ENCODE data around the gene DPYSL5.
"Not testable (repeated sequence)": the region's sequence is repeated elsewhere in the genome, so short reads cannot be mapped to it uniquely, and the experiment has no call there.

DPYSL5 gene, protein sequence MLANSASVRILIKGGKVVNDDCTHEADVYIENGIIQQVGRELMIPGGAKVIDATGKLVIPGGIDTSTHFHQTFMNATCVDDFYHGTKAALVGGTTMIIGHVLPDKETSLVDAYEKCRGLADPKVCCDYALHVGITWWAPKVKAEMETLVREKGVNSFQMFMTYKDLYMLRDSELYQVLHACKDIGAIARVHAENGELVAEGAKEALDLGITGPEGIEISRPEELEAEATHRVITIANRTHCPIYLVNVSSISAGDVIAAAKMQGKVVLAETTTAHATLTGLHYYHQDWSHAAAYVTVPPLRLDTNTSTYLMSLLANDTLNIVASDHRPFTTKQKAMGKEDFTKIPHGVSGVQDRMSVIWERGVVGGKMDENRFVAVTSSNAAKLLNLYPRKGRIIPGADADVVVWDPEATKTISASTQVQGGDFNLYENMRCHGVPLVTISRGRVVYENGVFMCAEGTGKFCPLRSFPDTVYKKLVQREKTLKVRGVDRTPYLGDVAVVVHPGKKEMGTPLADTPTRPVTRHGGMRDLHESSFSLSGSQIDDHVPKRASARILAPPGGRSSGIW

GRCh38 chr2:26847655-26848335 lies at the start of gene DPYSL5:
TSS of gene DPYSL5 (plus strand) at chr2:26848132. CDS start at chr2:26898500, 50,368 bp downstream.
- no peak for DNase-seq (ENCODE audit: low spot score)

GRCh38 chr2:26801328-26801727 lies 46.6 kb upstream of the DPYSL5 start:
- no peak for DNase-seq (ENCODE audit: low spot score)

DNA sequence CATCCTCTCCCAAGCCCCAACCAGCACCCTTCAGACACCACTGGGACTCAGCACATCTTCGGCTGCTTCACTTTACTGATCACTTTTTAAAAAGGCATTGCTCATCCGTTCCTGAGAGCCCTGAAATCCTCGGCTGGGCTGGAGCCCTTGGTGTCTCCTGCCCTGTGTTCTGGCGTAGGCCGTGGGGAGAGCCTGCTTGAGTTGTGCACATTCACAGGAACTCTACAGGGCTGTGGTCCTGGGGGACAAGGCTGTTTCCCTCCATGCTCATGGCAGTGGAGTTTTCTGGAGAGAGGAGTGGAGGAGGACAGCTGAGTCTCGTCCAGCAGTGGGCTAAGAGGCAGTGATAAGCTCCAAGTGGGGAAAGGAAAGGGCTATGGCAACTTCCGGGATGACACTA lies 46.1 kb upstream of the DPYSL5 start:
- no peak for DNase-seq (ENCODE audit: low spot score)

DNA sequence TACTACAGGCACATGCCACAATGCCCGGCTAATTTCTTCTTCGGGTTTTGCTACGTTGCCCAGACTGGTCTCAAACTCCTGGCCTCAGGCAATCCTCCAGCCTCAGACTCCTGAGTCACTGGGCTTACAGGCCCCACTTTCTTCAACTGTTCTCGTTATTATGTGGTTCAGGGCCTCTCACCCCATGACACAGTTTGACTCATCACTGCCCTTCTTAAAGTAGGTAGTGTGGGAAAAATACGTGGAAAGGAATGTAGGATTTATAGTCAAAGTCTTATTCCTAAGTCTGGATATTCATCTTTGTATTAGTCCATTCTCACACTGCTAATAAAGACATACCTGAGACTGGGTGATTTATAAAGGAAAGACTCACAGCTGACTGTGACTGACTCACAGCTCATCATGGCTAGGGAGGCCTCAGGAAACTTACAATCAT lies 42.7 kb upstream of the DPYSL5 start:
- no peak for DNase-seq (ENCODE audit: low spot score)

GRCh38 chr2:26807788-26808460 lies 40.0 kb upstream of the DPYSL5 start:
- DNase-seq (ENCODE audit: low spot score), result no peak

- DNase-seq (ENCODE audit: low spot score), result no peak
Measured at GRCh38 chr2:26809211-26809610, 38.7 kb upstream of the DPYSL5 start.

- no peak for DNase-seq (ENCODE audit: low spot score)
Measured at GRCh38 chr2:26809876-26810577, 37.9 kb upstream of the DPYSL5 start.

- DNase-seq (ENCODE audit: low spot score), result no peak
Measured at GRCh38 chr2:26811261-26811660, 36.7 kb upstream of the DPYSL5 start.

- DNase-seq (ENCODE audit: low spot score), result no peak
Measured at GRCh38 chr2:26811791-26812694, 35.9 kb upstream of the DPYSL5 start.

DNA sequence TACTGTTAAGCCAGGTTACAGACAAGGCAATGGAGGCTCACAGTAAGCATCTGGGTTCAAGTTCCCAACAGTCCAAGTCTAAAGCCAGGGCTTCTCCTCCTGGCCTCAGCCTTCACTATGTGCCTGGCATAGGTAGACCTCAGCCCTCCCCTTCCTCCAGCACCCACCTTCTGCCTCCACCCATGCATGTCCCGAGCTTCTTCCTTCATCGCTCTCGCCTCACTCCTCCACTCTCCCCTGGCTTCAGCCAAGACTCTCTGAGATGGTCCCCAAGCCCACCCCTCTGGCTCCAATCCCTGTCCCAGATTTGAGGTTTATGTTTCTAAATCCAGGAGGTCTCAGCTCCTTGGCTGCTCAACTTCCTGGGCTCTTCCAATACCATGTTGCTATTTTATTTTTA lies 35.2 kb upstream of the DPYSL5 start:
- no peak for DNase-seq (ENCODE audit: low spot score)

DNA sequence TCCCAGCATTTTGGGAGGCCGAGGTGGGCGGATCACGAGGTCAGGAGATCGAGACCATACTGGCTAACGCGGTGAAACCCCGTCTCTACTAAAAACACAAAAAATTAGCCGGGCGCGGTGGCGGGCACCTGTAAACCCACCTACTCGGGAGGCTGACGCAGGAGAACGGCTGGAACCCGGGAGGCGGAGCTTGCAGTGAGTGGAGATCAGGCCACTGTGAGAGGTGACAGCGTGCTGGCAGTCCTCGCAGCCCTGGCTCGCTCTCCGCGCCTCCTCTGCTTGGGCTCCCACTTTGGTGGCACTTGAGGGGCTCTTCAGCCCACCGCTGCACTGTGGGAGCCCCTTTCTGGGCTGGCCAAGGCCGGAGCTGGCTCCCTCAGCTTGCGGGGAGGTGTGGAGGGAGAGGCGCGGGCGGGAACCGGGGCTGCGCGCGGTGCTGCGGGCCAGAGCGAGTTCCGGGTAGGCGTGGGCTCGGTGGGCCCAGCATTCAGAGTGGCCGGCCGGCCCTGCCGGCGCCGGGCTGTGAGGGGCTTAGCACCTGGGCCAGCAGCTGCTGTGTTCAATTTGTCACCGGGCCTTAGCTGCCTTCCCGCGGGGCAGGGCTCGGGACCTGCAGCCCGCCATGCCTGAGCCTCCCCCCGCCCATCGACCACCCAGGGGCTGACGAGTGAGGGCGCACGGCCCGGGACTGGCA lies 33.7 kb upstream of the DPYSL5 start:
- DNase-seq (ENCODE audit: low spot score), result not testable (repeated sequence)

DNA sequence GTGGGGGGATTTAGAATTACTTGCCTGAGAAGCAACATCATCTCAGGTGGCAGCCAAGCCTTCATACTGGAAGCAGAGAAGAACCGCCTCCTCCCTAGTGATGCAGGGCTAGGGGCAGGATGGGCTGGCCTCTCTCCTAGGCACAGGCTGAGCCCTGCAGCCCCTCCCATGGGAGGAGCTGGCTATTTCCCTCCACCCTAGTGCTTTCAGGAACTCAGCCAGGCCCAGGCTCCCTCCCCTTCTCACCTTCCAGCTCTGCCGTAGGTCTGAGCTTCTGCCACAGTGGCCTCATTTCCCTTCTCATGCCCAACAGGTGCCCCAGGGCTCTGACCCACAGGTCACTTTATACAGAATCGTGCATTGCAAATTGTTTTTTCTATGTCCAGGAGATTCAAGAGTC lies 31.0 kb upstream of the DPYSL5 start:
- DNase-seq (ENCODE audit: low spot score), result no peak

- DNase-seq (ENCODE audit: low spot score), result no peak
Measured at GRCh38 chr2:26818255-26818654, 29.7 kb upstream of the DPYSL5 start.

DNA sequence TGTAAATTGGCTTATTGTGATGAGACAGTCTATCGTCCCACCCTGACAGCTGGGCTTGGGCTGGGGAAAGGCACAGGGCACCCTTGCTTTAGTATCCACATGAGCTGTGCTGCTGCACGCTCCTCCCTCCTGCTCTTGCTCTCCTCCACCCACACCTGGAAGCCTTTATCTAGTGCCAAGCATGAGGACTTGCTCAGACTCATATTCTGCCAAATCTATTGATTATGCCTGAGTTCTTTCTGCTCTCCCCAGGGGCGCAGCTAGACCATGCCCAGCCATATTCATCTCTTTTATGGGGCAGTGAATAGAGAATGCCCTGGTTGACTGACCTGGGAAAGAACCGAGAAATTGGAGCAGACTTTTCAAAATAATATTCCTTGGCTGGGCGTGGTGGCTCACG lies 29.0 kb upstream of the DPYSL5 start:
- no peak for DNase-seq (ENCODE audit: low spot score)

GRCh38 chr2:26820932-26821331 lies 27.0 kb upstream of the DPYSL5 start:
- DNase-seq (ENCODE audit: low spot score), result peak; percentile 25

DNA sequence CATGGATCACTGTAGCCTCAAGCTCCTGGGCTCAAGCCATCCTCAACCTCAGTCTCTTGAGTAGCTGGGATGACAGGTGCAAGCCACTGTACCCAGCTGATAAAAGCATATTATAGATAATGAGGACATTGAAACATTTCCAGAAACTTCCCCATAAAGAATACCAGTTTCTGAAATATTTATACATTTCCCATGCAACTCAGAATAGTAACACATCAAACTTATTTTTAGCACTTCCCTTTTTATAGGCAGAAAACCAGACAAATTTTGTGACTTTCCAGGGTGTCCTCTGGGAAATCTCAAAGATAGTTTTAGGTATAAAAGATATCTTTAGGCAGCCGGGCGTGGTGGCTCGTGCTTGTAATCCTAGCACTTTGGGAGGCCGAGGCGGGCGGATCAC lies 25.1 kb upstream of the DPYSL5 start:
- DNase-seq (ENCODE audit: low spot score), result no peak

GRCh38 chr2:26838121-26838906 lies 9.6 kb upstream of the DPYSL5 start:
- DNase-seq (ENCODE audit: low spot score), result peak; percentile 27

DNA sequence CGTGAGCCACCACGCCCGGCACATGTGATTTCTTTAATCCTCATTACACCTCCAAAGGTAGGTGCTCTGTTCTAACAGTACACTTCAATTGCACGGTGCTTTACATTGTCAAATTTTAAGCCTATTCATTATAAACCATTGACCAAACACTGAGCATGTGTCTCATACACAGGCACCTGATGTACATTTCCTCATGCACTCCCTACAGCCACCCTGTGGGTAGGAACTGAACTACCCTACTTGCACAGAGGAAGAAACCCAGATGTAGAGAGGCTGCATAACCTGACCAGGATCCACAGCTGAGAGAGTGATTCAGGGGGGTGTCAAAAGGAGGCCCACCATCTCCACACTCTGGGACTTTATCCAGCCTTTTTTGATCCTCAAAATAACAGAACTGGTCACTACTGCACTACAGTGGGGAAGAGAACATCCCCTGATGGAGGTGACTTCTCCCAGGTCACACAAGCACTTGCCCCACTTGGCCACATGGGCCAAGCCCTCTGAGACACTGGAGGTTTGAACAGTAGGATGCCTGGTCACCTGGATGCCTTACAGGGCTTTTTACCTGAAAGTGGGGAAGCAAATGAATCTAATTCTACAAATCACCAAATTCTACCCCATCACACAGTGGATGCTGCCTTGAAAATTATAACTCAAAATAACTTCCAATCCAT lies 6.9 kb upstream of the DPYSL5 start:
- DNase-seq (ENCODE audit: low spot score), result peak; percentile 54

DNA sequence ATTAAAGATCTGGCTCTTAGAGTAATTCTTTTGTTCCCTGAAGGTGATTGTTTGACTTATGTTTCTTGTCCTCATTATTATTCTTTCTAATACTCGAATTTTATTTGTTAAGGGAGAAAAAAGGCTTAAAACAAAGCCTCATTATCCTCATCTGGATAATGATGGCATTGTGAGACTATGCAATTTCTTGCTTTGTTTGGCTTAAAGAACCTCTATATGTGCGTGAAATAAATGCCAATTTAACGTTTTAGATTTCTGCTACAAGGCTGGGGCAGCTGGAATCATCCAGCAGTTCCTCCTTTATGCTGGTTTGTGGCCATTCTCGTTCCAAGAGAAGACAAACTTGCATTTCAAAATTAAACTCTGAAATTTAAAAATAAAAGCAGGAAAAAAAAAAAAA lies 4.9 kb upstream of the DPYSL5 start:
- DNase-seq (ENCODE audit: low spot score), result no peak

Measured in NAMALWA (cell line).